Dermis blood vessel endothelial cell (primary cell): ENCODE data around the gene LYZL6. TPM values are rescaled to one million over a fixed set of nuclear protein-coding genes. Genes with fewer than 3 reads are reported as not detected.
"Not testable (repeated sequence)": the region's sequence is repeated elsewhere in the genome, so short reads cannot be mapped to it uniquely, and the experiment has no call there.

Source experiments
- DNase-seq: peaks from one replicate; pipeline ENCODE4 v3.0.0; 2010
- total RNA-seq: library from RNA; depleted of rRNA; stranded (reverse); fragments of >200 nt; gene quantifications from 2 replicates; pipeline ENCODE4 v1.2.3, GENCODE V29; 2014

The LYZL6 gene
- total RNA-seq, 1 donor from 2014 or later, result not detected

DNA sequence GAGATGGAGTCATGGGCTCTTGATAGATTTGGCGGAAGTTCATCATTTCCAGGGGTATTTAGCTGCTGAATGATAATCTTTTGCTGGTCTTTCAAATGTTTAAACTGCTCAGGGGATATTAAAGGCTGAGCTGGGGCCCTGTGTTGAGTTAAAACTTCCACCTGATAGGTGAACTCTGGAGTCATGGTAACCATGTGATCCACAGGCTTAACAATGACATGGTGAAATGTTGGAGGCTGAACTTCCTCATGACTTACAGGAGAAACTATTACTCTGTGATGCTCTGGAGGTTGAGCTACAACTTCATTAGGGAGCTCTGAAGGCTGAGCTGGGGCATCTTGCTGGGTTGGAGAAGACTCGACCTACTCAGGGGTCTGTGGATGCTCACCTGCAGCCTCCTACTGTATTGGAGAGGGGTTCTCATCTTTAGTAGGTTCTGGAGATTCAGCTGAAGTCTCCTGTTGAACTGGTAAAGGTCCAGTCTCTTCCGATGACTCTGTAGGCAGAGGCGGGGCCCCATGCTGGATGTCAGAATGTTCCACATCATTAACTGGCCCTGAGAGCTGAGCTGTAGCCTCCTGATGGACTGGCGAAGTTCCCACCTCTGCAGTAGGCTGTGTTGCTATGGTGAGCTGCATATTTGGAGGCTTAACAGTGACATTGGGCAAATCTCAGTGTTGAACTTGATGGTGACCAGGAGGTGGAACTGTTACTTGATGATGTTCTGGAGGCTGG is 37.2 kb downstream of the LYZL6 start:
- no peak for DNase-seq

DNA sequence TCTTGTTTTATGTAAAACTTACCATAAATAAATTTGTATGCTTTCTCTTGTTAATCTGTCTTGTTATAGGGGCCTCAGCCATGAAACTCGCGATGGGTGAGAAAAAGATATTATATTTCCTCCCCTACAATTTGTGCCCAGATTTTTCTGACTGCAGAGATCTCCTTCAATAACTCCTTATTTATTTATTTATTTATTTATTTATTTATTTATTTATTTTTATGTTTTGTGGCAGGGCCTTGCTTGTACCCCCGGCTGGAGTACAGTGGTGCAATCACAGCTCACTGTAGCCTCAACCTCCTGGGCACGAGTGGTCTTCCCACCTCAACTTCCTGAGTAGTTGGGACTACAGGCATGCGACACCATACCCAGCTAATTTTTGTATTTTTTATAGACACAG is 40.1 kb downstream of the LYZL6 start:
- DNase-seq, result no peak

DNA sequence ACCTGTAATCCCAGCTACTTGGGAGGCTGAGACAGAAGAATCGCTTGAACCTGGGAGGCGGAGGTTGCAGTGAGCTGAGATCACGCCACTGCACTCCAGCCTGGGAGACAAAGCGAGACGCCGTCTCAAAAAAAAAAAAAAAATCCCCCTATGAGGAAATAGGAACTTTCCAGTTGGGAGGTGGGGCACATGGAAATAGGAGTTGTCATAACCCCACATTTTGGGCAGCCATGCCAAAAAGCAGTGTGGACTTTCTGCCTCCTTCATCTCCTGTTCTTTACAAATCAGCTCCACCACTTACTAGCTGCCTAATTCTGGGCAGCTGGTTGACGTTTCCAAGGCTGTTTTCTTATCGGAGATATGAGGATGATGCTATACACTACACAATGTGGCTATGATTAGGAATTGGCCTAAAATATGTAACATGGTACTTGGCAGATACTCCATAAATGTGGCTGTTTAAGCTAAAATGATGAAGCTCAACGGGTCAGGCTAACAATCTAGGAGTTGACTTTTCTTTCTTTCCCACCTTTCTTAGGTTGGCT is 41.8 kb downstream of the LYZL6 start:
- no peak for DNase-seq

DNA sequence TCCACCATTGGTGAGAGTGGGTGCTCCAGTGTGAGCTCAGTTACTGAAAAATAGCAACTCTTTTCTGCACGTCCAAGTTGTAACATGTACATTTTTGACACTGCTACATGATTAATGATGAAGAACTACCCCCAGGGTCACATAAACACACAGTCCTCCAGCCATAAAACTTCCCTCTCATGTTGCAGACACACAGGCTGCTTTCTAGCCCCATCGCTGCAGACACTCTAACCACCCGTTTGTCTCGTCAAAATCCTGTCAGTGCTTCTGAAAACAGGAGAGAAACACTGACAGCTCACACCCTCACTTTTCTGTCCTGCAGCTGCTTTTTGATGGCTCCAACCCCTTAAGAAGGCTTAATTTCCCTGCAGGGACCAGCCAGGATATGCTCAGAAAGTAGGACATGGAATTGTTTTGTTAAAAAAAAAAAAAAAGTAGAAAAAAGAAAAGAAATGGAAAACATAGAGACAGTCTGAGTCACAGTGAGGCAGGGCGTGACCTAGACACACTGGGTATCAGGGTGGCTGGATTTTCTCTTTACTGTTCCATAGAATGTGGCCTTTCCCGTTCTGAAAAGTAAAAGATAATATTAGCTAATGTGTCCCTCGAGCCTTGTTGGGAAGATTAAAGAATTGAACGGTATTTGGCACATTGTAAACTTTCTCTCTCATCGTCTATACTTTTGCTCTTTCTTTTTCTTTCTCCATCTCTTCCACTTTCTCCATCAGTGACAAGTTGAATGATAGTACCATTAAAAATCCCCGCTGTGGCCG is 42.6 kb downstream of the LYZL6 start:
- peak; percentile 12 for DNase-seq

DNA sequence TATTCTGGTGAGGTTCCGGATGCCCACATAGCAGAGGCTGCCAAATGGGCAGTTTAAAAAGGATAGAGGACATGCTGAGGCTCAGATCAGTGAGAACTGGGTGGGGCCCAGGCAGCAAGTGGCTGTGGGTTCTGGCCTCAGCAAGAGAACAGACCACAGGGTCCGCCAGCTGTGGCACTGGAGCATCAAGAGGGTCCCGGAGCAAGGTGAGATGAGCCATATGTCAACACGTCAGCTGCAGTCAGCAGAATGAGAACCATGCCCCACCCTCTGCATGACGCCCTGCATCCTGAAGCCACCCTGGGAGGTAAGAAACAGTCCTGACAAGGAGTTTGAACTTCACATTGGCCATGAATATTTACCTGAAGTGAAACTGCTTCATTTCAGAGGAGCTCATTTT is 43.2 kb downstream of the LYZL6 start:
- no peak for DNase-seq

DNA sequence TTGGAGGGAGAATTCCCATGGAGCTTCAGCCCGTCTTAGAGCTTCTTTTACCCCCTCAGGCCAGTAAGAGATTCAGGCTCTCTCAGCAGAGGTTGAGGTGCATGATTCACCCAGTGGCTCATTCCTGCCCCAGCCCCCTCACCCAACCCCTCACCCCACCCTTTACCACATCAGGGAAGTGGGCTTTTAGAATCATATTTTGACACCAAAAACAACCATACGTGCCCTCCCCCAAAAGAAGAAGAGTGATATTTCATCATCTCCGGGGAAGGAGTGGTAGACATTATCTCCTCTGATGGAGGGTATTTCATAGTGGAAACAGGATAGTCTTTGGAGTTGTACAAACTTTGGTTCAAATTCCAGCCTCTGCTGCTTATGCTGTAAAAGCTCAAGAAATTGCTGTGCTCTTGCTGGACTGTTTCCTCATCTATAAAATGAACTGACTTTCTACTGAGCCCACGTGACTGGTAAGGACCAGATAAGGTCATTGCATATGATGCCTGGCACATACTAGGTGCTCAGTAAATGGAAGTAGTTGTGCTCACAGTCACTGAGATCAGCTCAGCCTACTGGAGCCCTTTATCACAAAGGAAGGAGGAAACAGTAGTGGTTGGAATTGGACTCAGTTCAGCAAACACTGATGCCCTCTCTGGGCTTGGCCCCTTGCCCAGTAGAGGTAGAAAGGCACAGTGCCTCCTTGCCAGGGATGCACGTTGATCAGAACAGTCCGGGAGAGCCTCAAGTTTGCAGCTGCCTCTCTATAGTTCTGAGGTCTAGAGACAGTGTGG is 45.0 kb downstream of the LYZL6 start:
- DNase-seq, result peak; percentile 12

DNA sequence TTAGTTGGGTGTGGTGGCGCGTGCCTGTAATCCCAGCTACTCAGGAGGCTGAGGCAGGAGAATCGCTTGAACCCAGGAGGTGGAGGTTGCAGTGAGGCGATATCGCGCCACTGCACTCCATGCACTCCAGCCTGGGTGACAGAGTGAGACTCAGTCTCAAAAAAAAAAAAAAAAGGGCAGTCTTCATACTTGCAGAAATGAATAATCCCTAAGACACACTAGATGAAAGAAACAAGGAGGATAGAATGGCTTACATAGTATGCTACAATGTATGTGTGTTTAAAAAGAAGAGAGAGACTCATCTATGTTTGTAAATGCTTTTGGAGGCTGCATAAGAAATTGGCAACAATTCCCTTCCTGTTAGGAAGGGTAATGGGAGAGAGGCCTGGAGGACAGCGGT is 45.7 kb downstream of the LYZL6 start:
- not testable (repeated sequence) for DNase-seq

DNA sequence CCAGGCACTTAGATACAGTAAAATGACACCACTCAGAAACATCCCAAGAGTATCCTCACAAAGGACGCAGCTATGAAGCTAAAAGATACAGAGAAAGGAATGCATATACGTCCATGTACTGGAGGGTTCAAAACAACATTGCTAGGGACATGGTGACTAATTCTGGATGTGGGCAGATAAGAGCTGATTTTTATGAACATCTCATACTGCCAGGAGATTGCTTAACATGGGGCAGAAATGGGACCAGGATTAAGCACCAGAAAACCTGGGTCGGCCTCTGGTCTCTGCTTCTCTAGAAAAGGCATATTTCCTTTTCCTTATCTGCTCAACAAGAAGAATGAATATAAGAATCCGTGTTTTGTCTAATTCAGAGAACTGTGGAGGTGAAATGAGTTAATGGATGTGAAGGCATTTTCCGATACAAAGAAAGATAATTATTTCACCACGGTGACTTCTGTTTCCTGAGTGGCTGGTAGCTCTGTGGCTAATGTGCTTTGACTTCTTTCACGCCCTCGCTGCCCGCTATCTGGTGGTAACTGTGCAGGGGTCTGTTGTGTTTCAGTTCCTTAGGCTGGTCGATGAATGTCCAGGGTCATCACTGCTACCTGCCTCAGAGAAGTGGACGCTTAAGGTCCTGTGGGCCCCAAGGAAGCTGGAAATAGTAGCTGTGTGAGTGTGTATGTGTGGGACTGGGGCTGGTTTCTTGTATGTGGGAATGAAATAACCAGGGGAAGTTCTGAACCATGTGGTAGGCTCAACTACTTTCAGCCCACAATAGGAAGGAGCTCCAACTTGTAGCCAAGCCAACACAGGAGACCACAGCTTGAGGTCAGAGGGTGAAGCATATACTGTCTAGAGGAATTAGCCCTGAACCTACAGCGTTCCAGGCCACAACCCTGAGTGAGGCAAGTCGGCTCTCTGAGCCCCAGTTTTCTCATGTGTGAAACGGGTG is 47.6 kb downstream of the LYZL6 start:
- no peak for DNase-seq

DNA sequence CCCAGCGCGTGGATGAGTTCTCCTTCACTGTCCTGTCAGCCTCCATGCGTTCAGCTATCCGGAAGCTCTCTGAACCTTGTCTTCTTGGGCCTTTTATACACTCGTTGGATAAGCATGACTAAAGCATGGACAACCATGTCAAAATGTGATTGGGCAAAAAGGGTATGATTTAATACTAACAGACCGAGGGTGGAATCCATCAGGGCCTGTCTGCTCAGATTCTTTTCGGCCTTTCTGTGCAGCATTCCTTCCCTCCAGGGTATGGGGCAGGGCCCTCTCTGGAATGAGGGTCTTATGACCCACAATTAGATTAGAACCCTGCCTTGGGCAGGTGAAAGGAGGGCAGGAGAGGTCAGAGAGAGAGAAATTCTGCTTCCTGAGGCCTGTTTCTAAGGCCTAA is 49.3 kb downstream of the LYZL6 start:
- DNase-seq, result no peak

DNA sequence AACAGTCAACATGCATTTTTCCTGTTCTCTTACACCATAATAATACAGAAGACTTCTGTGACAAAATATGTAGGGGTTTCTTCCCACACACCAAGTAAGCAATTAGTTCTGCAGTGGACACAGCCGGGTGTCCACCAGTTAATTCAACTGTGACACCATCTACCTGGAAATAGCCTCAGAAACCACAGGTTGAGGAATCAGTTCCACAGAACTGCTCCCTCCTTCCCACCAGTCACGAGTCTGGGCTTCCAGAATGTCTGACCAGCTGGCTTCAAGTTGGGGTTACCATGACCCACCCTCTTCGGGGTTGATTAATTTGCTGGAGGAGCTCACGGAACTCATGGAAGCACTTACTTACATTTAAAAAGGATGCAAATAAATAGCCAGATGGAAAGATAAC is 49.8 kb downstream of the LYZL6 start:
- no peak for DNase-seq

DNA sequence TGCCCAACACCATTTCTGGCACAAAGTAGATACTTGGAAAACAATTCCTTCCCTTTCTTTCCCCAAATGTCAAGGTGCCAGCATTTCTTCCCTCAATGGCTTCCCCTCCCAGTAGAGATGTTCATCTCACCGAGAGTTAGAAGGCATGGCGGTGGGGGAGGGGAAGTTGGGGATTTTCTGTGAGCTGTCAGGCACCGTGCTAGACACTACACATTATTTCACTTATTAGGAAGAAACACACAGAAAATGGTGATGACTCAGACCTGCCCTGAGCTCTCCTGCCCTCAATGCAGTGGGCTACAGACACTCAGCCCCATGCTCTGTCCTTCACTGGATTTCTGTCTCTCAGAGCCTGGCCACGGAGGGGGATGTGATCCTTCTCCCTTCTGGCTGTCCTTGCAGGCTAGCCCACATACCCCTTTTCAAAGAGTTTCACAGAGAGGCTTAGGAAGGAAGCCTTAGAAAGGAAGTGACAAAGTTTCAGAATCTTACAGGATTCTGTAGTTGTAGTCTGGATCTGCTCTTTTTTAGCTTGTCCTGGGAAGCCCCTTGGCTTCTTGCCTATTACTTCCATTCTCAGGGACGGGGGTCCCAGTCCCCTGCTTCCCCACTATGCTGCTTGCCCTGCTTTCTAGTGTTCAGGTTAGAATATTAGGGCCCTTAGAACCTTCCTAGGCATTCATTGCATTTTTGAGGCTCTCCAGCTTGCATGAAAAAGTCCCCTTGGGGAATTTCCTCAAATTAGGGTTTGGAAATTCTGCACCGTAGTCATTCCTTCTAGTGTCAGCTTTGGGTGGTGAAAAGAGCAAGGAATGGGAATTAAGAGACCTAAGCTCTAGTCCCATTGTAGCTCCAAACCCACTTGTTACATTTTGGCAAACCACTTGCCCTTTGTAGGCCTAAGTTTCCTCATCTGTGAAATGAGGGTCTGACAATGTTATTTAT is 51.1 kb downstream of the LYZL6 start:
- peak; percentile 22 for DNase-seq

DNA sequence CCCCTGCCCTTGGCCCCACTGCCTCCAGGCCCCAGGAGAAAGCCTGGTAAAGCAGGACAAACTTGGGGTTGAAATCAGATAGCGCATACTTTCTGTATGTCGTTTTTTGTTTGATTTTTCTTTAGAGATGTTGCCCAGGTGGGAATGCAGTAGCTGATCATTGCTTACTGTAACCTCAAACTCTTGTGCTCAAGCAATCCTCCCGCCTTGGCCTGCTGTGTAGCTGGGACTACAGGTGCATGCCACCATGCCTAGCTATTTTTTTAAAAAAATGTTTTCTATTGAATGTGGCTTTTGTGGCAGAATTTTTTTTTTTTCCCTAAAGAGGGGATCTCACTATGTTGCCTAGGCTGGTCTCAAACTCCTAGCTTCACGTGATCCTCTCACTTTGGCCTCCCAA is 52.2 kb downstream of the LYZL6 start:
- DNase-seq, result no peak

DNA sequence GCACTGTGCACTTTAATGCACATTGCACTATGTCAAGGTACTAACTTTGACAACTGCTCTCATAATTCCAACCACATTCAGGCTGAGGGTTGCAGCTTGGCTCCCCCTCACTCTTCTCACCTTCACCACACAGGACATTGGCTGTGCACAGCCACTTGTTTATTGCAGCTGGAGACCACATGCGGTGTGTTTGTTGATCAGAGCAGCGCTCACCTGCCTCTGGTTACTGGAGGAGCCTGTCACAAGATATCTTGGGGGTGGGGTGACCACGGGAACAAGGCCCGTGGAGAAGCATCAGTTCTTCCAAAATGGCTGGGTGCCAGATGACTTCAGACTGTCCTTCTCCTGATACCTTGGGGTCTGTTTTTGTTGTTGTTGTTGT is 52.7 kb downstream of the LYZL6 start:
- no peak for DNase-seq

DNA sequence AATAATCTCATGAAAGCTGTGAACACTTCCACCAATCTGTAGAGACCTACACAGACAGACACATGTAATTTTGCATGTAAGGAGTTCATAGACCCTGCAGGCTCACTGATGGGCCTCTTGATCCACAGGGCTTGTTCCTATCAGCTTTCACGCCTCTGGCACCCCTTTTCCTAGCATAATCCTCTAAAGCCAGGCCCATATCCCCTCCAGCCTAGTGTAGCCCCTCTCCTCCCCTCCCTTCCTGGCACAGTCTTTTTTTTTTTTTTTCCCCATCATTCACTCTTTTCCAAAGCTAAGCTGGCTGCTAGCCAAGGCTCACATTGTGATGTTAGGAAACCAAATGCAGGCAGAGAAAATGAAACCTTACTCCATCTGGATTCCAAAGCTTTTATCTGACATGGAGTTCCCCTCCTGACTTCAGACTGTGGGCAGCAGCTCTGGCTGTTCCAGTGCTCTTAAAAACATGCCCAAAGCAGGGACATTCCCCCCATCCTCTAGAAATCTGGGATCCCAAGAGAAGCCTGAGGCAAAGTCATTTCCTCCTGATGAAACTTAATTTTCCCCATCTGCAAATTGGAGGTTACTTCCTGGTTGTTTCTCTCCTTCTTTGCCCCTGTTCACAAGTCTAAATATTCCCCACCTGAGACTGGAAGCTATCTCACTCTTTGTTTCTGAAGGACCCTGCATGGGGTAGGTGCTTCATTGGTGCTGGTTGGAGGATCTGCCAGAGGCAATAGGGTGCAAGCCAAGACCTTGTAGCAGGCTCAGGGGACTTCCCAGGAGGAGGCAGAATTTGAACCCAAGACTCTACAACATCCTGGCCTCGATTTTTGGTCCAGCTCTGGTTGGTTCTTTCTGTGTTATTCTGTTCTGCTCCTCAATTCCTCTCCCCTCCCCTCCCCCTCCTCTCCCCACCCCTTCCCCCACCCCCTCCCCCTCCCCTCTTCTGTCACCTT is 53.4 kb downstream of the LYZL6 start:
- peak; percentile 46 for DNase-seq

DNA sequence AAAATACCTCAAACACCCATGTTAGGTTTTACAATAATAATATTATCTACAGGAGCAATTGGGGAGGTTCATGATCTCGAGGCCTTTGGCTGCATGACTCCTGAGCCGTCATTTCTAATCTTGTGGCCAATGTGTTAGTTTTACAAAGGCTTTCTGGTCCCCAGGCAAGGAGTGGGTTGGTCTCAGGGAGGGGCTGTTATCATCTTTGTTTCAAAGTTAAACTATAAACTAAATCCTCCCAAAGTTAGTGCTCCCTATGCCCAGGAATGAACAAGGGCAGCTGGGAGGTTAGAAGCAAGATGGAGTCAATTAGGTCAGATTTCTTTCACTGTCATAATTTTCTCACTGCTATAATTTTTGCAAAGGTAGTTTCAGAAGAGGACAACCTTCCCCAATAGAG is 54.3 kb downstream of the LYZL6 start:
- no peak for DNase-seq
